ENCODE measurements around the gene SLX1A. TPM values are rescaled to one million over a fixed set of nuclear protein-coding genes. Genes with fewer than 3 reads are reported as not detected.
"Not testable (repeated sequence)": the region's sequence is repeated elsewhere in the genome, so short reads cannot be mapped to it uniquely, and the experiment has no call there.

SLX1A gene
- total RNA-seq, 4 donors from 2014 or later, result 7.8 to 21.2 (median 13.5) TPM

GRCh38 chr16:30207063-30207704, 13.5 kb downstream of the SLX1A start:
- not testable (repeated sequence) for H3K27me3 ChIP-seq, H3K4me1 ChIP-seq, H3K9me3 ChIP-seq, H3K4me3 ChIP-seq, H3K27ac ChIP-seq, ATAC-seq, H3K36me3 ChIP-seq
- no CpG with 5 or more reads among the region's 9 CpGs for WGBS, 2 donors (ENCODE audit: low coverage in 1 of 2)

GRCh38 chr16:30209032-30209431, 15.4 kb downstream of the SLX1A start:
- not testable (repeated sequence) for H3K4me1 ChIP-seq, H3K9me3 ChIP-seq, H3K27me3 ChIP-seq, H3K36me3 ChIP-seq, H3K4me3 ChIP-seq, H3K27ac ChIP-seq
- no CpG with 5 or more reads among the region's 6 CpGs for WGBS, 2 donors (ENCODE audit: low coverage in 1 of 2)
- ATAC-seq, result peak; percentile 57

GRCh38 chr16:30211414-30211813, 17.7 kb downstream of the SLX1A start:
- no CpG with 5 or more reads among the region's 4 CpGs for WGBS, 2 donors (ENCODE audit: low coverage in 1 of 2)
- not testable (repeated sequence) for H3K4me3 ChIP-seq, H3K4me1 ChIP-seq, H3K27ac ChIP-seq, H3K27me3 ChIP-seq, H3K36me3 ChIP-seq, ATAC-seq, H3K9me3 ChIP-seq

GRCh38 chr16:30217082-30217481, 23.4 kb downstream of the SLX1A start:
- not testable (repeated sequence) for ATAC-seq, H3K9me3 ChIP-seq, H3K27me3 ChIP-seq, H3K4me1 ChIP-seq, H3K4me3 ChIP-seq, H3K27ac ChIP-seq, H3K36me3 ChIP-seq
- WGBS, 2 donors (ENCODE audit: low coverage in 1 of 2), result no CpG with 5 or more reads among the region's 5 CpGs

Small RNA genes lying within 50 kb of the gene (small RNA-seq; reads per million reads assigned to genes)
- gene AC106782.4, result 0 reads per million in 4 donors

Other genes starting within 250 kb of the SLX1A start
- gene TMEM219, start 231.8 kb upstream of the SLX1A start, total RNA-seq, result 100 to 1,000 TPM in 2 of 4 donors, 10 to 100 TPM in 2; 89.1 to 131 (median 100) TPM
- gene TAOK2, start 220.0 kb upstream of the SLX1A start, total RNA-seq, result 10 to 100 TPM; 38.4 to 62.1 (median 46.5) TPM
- gene HIRIP3, start 198.3 kb upstream of the SLX1A start, total RNA-seq, result 10 to 100 TPM; 25.6 to 31.4 (median 28.2) TPM
- gene INO80E, start 197.6 kb upstream of the SLX1A start, total RNA-seq, result 10 to 100 TPM; 40.9 to 82.2 (median 74.4) TPM
- under 1 TPM in 3 of 4 donors, not detected in 1; 0.77 to 0.81 (median 0.78) TPM for gene DOC2A, start 182.8 kb upstream of the SLX1A start, total RNA-seq
- gene C16orf92, start 170.7 kb upstream of the SLX1A start, total RNA-seq, result not detected
- gene TLCD3B, start 162.6 kb upstream of the SLX1A start, total RNA-seq, result not detected
- gene ALDOA, start 128.1 kb upstream of the SLX1A start, total RNA-seq, result 1,000 to 10,000 TPM; 1,018 to 1,914 (median 1,258) TPM
- gene PPP4C, start 117.9 kb upstream of the SLX1A start, total RNA-seq, result 10 to 100 TPM; 41.2 to 58.5 (median 48.6) TPM
- under 1 TPM; 0.40 to 0.84 (median 0.45) TPM for gene TBX6, start 102.0 kb upstream of the SLX1A start, total RNA-seq
- gene YPEL3, start 97.7 kb upstream of the SLX1A start, total RNA-seq, result 100 to 1,000 TPM in 1 of 4 donors, 10 to 100 TPM in 3; 76.9 to 105 (median 80.2) TPM
- 1 to 10 TPM; 1.1 to 3.1 (median 1.9) TPM for gene GDPD3, start 80.3 kb upstream of the SLX1A start, total RNA-seq
- gene MAPK3, start 70.7 kb upstream of the SLX1A start, total RNA-seq, result 10 to 100 TPM; 39.2 to 61.4 (median 48.4) TPM
- gene CORO1A, start 10.3 kb upstream of the SLX1A start, total RNA-seq, result 10 to 100 TPM in 3 of 4 donors, 1 to 10 TPM in 1; 8.6 to 32.0 (median 13.1) TPM
- 10 to 100 TPM; 72.7 to 98.8 (median 88.4) TPM for gene BOLA2B, start 209 bp upstream of the SLX1A start, total RNA-seq
- 10 to 100 TPM in 1 of 4 donors, 1 to 10 TPM in 2, not detected in 1; 5.1 to 10.4 (median 8.8) TPM for gene SULT1A3, start 5.4 kb downstream of the SLX1A start, total RNA-seq
- 1 to 10 TPM in 2 of 4 donors, under 1 TPM in 2; 0.32 to 7.0 (median 2.5) TPM for gene NPIPB13, start 54.6 kb downstream of the SLX1A start, total RNA-seq
- 10 to 100 TPM; 43.1 to 68.1 (median 54.3) TPM for gene CD2BP2, start 161.4 kb downstream of the SLX1A start, total RNA-seq
- gene TBC1D10B, start 176.6 kb downstream of the SLX1A start, total RNA-seq, result 10 to 100 TPM; 17.1 to 40.9 (median 20.4) TPM
- not detected for gene MYL11, start 180.9 kb downstream of the SLX1A start, total RNA-seq
- 1 to 10 TPM in 2 of 4 donors, under 1 TPM in 2; 0.59 to 2.2 (median 1.2) TPM for gene SEPTIN1, start 188.7 kb downstream of the SLX1A start, total RNA-seq
- 10 to 100 TPM in 3 of 4 donors, 1 to 10 TPM in 1; 7.9 to 17.5 (median 12.2) TPM for gene ZNF48, start 201.5 kb downstream of the SLX1A start, total RNA-seq
- 10 to 100 TPM; 17.6 to 29.3 (median 19.5) TPM for gene ZNF771, start 213.7 kb downstream of the SLX1A start, total RNA-seq
- gene DCTPP1, start 236.2 kb downstream of the SLX1A start, total RNA-seq, result 10 to 100 TPM; 10.9 to 17.4 (median 13.8) TPM

Data from gastroesophageal sphincter (tissue), 4 donors.